GM12878 (cell line): Measurements from ENCODE around the gene UNC13D. TPM values are rescaled to one million over a fixed set of nuclear protein-coding genes. Genes with fewer than 3 reads are reported as not detected.

Experiments
- ATAC-seq: fragments of 200-7000 bp; cut with Tn5 transposase; 3 replicates; pipeline ENCODE4 v1.9.1; 2020; ENCODE audit warnings: mild to moderate bottlenecking, moderate library complexity
- Bru-seq: library from RNA; stranded (reverse); fragments of 400-500 nt; gene quantifications from one replicate; lab custom pipeline; 2021; lab: Mats Ljungman, UMichigan
- BruChase-seq, 2 experiments: library from RNA; stranded (reverse); fragments of 400-500 nt; gene quantifications; one replicate each; lab custom pipeline; 2021; lab: Mats Ljungman, UMichigan
- BruUV-seq: library from RNA; stranded (reverse); fragments of 400-500 nt; replicated peaks from 2 replicates; lab custom pipeline; 2021; lab: Mats Ljungman, UMichigan
- CTCF ChIA-PET: fragments of 300-600 bp; sonication (Branson Sonifier 250); formaldehyde crosslinking; extraction: SDS; loops from one replicate; lab custom pipeline; 2021; ENCODE audit warnings: inconsistent platforms; lab: Yijun Ruan, JAX
- POLR2A ChIA-PET: fragments of 350-600 bp; formaldehyde crosslinking; extraction: SDS; loops from one replicate; lab custom pipeline; 2021; ENCODE audit warnings: inconsistent platforms; lab: Charles Lee
- RAD21 ChIA-PET: fragments of 300-600 bp; sonication (Branson Sonifier 250); formaldehyde crosslinking; loops from one replicate; lab custom pipeline; 2023; ENCODE audit warnings: antibody characterized with exemption; ENCODE audit not compliant: unreplicated experiment; lab: Charles Lee
- SMC1A ChIA-PET: fragments of 300-600 bp; sonication (Branson Sonifier 250); formaldehyde crosslinking; loops from one replicate; lab custom pipeline; 2023; ENCODE audit not compliant: unreplicated experiment, uncharacterized antibody; lab: Charles Lee
- DNase-seq: peaks from one replicate; pipeline ENCODE4 v3.0.0-alpha.2; 2011; ENCODE audit warnings: low read depth, low spot score
- FAIRE-seq: peaks from 3 replicates; lab custom pipeline; 2011; peaks lifted over from hg19 to GRCh38; lab: Jason Lieb, UNC
- H2AFZ ChIP-seq: 2 replicates; pipeline ENCODE4 v1.6.0; 2011; ENCODE audit warnings: low read depth, low read length, control low read depth; ENCODE audit not compliant: control insufficient read depth
- H3K27ac ChIP-seq: 2 replicates; pipeline ENCODE4 v1.5.1; 2011; ENCODE audit warnings: control low read depth; ENCODE audit not compliant: control insufficient read depth, insufficient read depth
- H3K27me3 ChIP-seq, 2 experiments: replicated peaks in 1 of 2; 2 replicates each; pipeline versions ENCODE4 v1.6.0 to v1.6.1; 2011; ENCODE audit warnings: low read length in 1 of 2; ENCODE audit not compliant: control insufficient read depth in 2 of 2, insufficient read depth in 2 of 2
- H3K36me3 ChIP-seq, 2 experiments: 2 replicates each; pipeline ENCODE4 v1.5.1; 2011; ENCODE audit warnings: low read length in 1 of 2; ENCODE audit not compliant: control insufficient read depth in 2 of 2, insufficient read depth in 2 of 2
- H3K4me1 ChIP-seq: 2 replicates; pipeline ENCODE4 v1.6.1; 2011; ENCODE audit warnings: mild to moderate bottlenecking, low read length, moderate library complexity, mixed read lengths; ENCODE audit not compliant: control insufficient read depth, insufficient read depth
- H3K4me2 ChIP-seq: 2 replicates; pipeline ENCODE4 v1.6.0; 2011; ENCODE audit warnings: control low read depth; ENCODE audit not compliant: control insufficient read depth, insufficient read depth
- H3K4me3 ChIP-seq: fragments of 200-600 bp; sonication (generic); 2 replicates; pipeline ENCODE4 v1.5.1; 2016
- H3K79me2 ChIP-seq: 2 replicates; pipeline ENCODE4 v1.6.0; 2011; ENCODE audit warnings: low read length; ENCODE audit not compliant: control insufficient read depth, insufficient read depth
- H3K9ac ChIP-seq: 2 replicates; pipeline ENCODE4 v1.8.0; 2011; ENCODE audit warnings: low read length, control low read depth, mixed read lengths; ENCODE audit not compliant: control insufficient read depth, insufficient read depth
- H3K9me3 ChIP-seq: replicated peaks from 3 replicates; pipeline ENCODE4 v1.5.1; 2011; ENCODE audit warnings: mild to moderate bottlenecking, low read length; ENCODE audit not compliant: control insufficient read depth, insufficient read depth
- H4K20me1 ChIP-seq: 2 replicates; pipeline ENCODE4 v1.6.0; 2011; ENCODE audit not compliant: control insufficient read depth, insufficient read depth
- BHLHE40 ChIP-seq, 2 experiments: fragments of 450-650 bp in 1 of 2; IDR thresholded peaks; 2 replicates each; pipeline ENCODE4 v1.6.1; 2011 to 2017; ENCODE audit warnings: low read depth in 2 of 2, borderline replicate concordance in 1 of 2, improper control_type of control experiment in 1 of 2, low read length in 1 of 2, mild to moderate bottlenecking in 1 of 2
- BRCA1 ChIP-seq: IDR thresholded peaks from 2 replicates; pipeline ENCODE4 v1.6.1; 2011; ENCODE audit warnings: low read depth, low read length, improper control_type of control experiment
- GABPA ChIP-seq: IDR thresholded peaks from 2 replicates; pipeline ENCODE4 v1.6.1; 2014; ENCODE audit warnings: antibody characterized with exemption, low read depth, mild to moderate bottlenecking, inconsistent platforms
- GATAD2B ChIP-seq: fragments of 450-650 bp; conservative IDR thresholded peaks from 2 replicates; pipeline ENCODE4 v1.6.1; 2017; ENCODE audit warnings: low read depth, mild to moderate bottlenecking, moderate library complexity
- IRF4 ChIP-seq: IDR thresholded peaks from 2 replicates; pipeline ENCODE4 v1.6.1; 2011; ENCODE audit warnings: low read depth, low read length
- LARP7 ChIP-seq: fragments of 450-650 bp; IDR thresholded peaks from 2 replicates; pipeline ENCODE4 v1.6.1; 2017; ENCODE audit warnings: mild to moderate bottlenecking
- MEF2B ChIP-seq: fragments of 450-650 bp; IDR thresholded peaks from 2 replicates; pipeline ENCODE4 v1.6.1; 2018; ENCODE audit warnings: mild to moderate bottlenecking, moderate library complexity; ENCODE audit not compliant: partially characterized antibody, poor library complexity, severe bottlenecking
- RCOR1 ChIP-seq: conservative IDR thresholded peaks from 2 replicates; pipeline ENCODE4 v1.6.1; 2012; ENCODE audit warnings: low read depth, low read length, improper control_type of control experiment
- SREBF1 ChIP-seq: IDR thresholded peaks from 2 replicates; pipeline ENCODE4 v1.6.1; 2012; ENCODE audit warnings: mild to moderate bottlenecking, low read length
- STAT3 ChIP-seq: IDR thresholded peaks from 2 replicates; pipeline ENCODE4 v1.6.1; 2011; ENCODE audit warnings: low read depth, low read length, improper control_type of control experiment
- TCF3 ChIP-seq: IDR thresholded peaks from 2 replicates; pipeline ENCODE4 v1.6.1; 2012; ENCODE audit warnings: low read depth, mild to moderate bottlenecking, low read length, borderline replicate concordance; ENCODE audit not compliant: insufficient read depth
- WGBS: methylation state at CpG from one replicate; pipeline ENCODE4 v1.1.6; 2016; ENCODE audit warnings: low lambda C conversion rate; ENCODE audit not compliant: insufficient replicate concordance, insufficient coverage; ENCODE audit errors: missing lambda C conversion rate; 5-methylcytosine and 5-hydroxymethylcytosine counted together
- in situ Hi-C: fragments of 300-500 bp; cut with MboI; formaldehyde crosslinking; loops from 9 replicates; pipeline ENCODE4 v1.14.3; 2018; ENCODE audit warnings: mixed read lengths
- intact Hi-C: fragments of 100-400 bp; cut with micrococcal nuclease; formaldehyde crosslinking; loops from one replicate; pipeline ENCODE4 v1.14.2; 2022; ENCODE audit not compliant: unreplicated experiment
- long read RNA-seq, 2 experiments: library from polyadenylated mRNA; unstranded; transcript quantifications; one replicate each; pipeline ENCODE4 v2.0.0, GENCODE V29; 2019 to 2020
- polyA minus RNA-seq, 3 experiments: library from RNA; depleted of rRNA, polyadenylated mRNA; stranded (reverse); fragments of >200 nt; gene quantifications; 2 replicates each; pipeline ENCODE4 v1.2.3, GENCODE V29; 2011
- polyA plus RNA-seq, 11 experiments: library from polyadenylated mRNA; depleted of rRNA in 4 of 11; unstranded in 6 of 11; stranded (reverse) in 5 of 11; fragments of >200 nt; fragmentation: Nextera tagmentation in 4 of 11; fragmentation: Illumina TruSeq in 1 of 11; extraction: Ambion mirVana in 4 of 11; extraction: Trizol in 1 of 11; gene quantifications; 1 replicate in 1 of 11; 2 replicates in 10 of 11; pipeline versions ENCODE4 v1.2.1 to v1.2.3, GENCODE V29; 2011 to 2016; ENCODE audit warnings: inconsistent platforms in 2 of 11, missing spikeins in 2 of 11, low read depth in 1 of 11
- total RNA-seq, 4 experiments: library from RNA; depleted of rRNA in 3 of 4; stranded (reverse); fragments of >200 nt in 3 of 4; fragmentation: Illumina TruSeq in 1 of 4; extraction: Trizol in 1 of 4; gene quantifications; 2 replicates each; pipeline versions ENCODE4 v1.2.1 to v1.2.3, GENCODE V29; 2013 to 2021
- TF ChIP-seq, protein P1 (sequence below): fragments of 450-650 bp; IDR thresholded peaks from 2 replicates; pipeline ENCODE4 v1.6.1; 2018; ENCODE audit warnings: borderline replicate concordance, mild to moderate bottlenecking; ENCODE audit not compliant: partially characterized antibody

The UNC13D gene
- 128 and 142 TPM in 2 replicates for total RNA-seq (2013; cell fraction: nucleolus; rRNA removed)
- total RNA-seq (2014; rRNA removed) (37.9 and 45.2 TPM in 2 replicates), total RNA-seq (2014; rRNA removed; fragmentation: Illumina TruSeq; extraction: Trizol) (10.0 and 10.3 TPM in 2 replicates), total RNA-seq (2021) (58.6 and 63.9 TPM in 2 replicates), polyA plus RNA-seq (2011; rRNA removed) (9.2 and 15.5 TPM in 2 replicates), polyA plus RNA-seq (2014; fragmentation: Illumina TruSeq; extraction: Trizol) (4.0 and 14.4 TPM in 2 replicates), polyA plus RNA-seq (2014; fragmentation: Nextera tagmentation; extraction: Ambion mirVana) (1 to 10 TPM in 1 of 2 experiments, under 1 TPM in 1; 0.32 to 1.6 TPM), polyA plus RNA-seq (2014; rRNA removed) (37.1 and 46.0 TPM in 2 replicates), polyA plus RNA-seq (2016; fragmentation: Nextera tagmentation; extraction: Ambion mirVana) (10 to 100 TPM; 34.9 to 37.4 TPM), polyA minus RNA-seq (2011; rRNA and poly(A)+ RNA removed) (12.5 and 23.1 TPM in 2 replicates), Bru-seq, nascent RNA (percentile 69 among the genes with signal in this experiment), BruChase-seq, experiment 1, labeled RNA remaining after a 6-hour chase (percentile 81 among the genes with signal in this experiment), BruChase-seq, experiment 2, labeled RNA remaining after a 2-hour chase (percentile 70 among the genes with signal in this experiment)
- polyA plus RNA-seq (2011; ENCODE audit: low read depth): 46.6 TPM
- 11.1 and 15.5 TPM in 2 replicates for polyA plus RNA-seq (2011; cell fraction: cytosol; rRNA removed)
- polyA plus RNA-seq (2011; cell fraction: nucleus; rRNA removed): 157 and 179 TPM in 2 replicates
- polyA plus RNA-seq (2012): 42.6 and 46.6 TPM in 2 replicates
- 9.7 and 12.6 TPM in 2 replicates for polyA minus RNA-seq (2011; cell fraction: cytosol; rRNA and poly(A)+ RNA removed)
- 47.1 and 66.4 TPM in 2 replicates for polyA minus RNA-seq (2011; cell fraction: nucleus; rRNA and poly(A)+ RNA removed)
- long read RNA-seq, experiment 1, full-length matches to known transcripts: 6 of 15 reads
- long read RNA-seq, experiment 1, partial matches to known transcripts: 1 of 15 reads
- long read RNA-seq, experiment 1, other reads (novel, unspliced or antisense): 8 of 15 reads
- long read RNA-seq, experiment 2: 0 reads

DNA sequence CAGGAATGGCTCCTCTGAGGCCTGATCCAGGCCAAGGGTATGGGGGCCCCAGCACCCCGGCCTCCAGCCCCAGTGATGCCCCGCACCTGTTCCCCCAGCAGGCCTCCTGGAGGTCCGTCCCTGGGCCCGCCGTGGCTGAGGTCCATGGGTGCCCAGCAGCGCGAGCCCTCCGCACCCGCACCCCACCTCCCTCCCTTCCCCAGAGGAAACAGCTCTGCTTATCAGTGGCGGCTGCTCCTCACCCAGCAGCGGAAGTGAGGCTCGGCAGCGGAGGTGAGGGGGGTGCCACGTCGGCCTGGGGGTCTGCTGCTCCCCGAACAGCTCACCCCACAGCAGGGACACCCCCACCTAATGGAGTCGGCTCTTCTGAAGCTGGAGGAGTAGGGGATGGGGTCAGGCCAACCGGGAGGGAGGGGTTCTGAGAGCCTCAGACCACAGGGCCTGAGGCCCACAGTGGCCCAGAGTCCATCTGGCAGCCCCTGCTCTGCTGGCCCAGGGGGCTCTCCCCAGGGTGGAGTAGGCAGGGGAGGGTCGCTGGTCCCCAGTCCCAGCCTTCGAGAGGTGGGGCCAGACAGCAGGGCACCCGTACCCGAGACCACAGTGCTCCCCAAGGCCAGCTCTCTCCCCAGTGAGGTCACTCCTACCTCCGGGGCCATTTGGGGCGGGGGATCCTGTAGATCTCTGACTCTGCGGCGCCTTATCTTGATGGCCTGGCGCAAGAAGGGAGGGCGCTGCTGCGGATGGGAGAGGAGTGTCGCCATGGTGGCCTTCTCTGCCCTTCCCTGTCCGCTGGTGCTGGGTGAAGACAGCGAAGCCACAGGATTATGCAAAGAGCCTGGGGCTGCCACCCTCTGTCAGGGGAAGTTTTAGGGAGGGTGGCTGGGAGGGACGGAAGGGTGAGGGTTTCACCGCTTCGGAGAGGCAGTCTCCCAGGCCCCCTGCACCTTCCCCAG, at the start of gene UNC13D:
TSS of gene UNC13D (minus strand) at position 828 of the 953 bp plus-strand sequence. CDS start at position 761, 67 bp downstream.
- H2AFZ ChIP-seq: peak within 1 kb of the TSS; percentile 84
- H4K20me1 ChIP-seq: no peaks in the 10 kb centered on the region
- H3K9ac ChIP-seq: peak within 1 kb of the TSS; percentile 98
- ChIA-PET POLR2A (interaction anchor here (0.5 to 4.5 kb wide), 14 partner anchors 8 to 180 kb away, joined by 3 to 42 read pairs (median 8); partner anchors contain the start of genes GALK1, UNK and WBP2), CTCF (interaction anchor here (0.7 to 8.7 kb wide), 12 partner anchors 14 to 123 kb away, joined by 3 to 117 read pairs (median 5); partner anchors contain the start of genes GALK1, TRIM65 and WBP2), SMC1A (interaction anchor here (0.7 to 3.2 kb wide), 8 partner anchors 11 to 90 kb away, joined by 3 to 14 read pairs (median 5); partner anchors contain the start of genes UNK and WBP2), RAD21 (interaction anchor here (0.9 to 3.6 kb wide), 11 partner anchors 11 to 90 kb away, joined by 3 to 21 read pairs (median 5); partner anchors contain the start of genes GALK1, TRIM65 and WBP2)
- in situ Hi-C loops (no loop called here), intact Hi-C loops (no loop called here)
- peak within 1 kb of the TSS; percentile 93 for H3K4me2 ChIP-seq
- ATAC-seq (peak; percentile 62), DNase-seq (no peak), FAIRE-seq (peak; percentile 52)
- TSS peak; percentile 81 for BruUV-seq
- H3K79me2 ChIP-seq: peaks cover 18% of the 10 kb centered on the region
- H3K36me3 ChIP-seq: peaks cover 0 to 7% of the 10 kb centered on the region in 2 experiments; a peak in 3 of 4 replicates
- no peaks in the 10 kb centered on the region for H3K9me3 ChIP-seq
- H3K4me1 ChIP-seq: peaks cover 14% of the 10 kb centered on the region
- H3K4me3 ChIP-seq: peak within 1 kb of the TSS; percentile 77
- no peaks in the 10 kb centered on the region for H3K27me3 ChIP-seq
- peak within 1 kb of the TSS; percentile 93 for H3K27ac ChIP-seq
- 3% methylated on average over 31 of the region's 35 CpGs for WGBS
- TF ChIP-seq LARP7: peak; percentile 42; the same call in 1 of the 2 replicates
- peak; percentile 80; the same call in 1 of the 2 replicates for TF ChIP-seq GATAD2B
- TF ChIP-seq BHLHE40 (IDR thresholded peaks at IDR 0.05; ENCODE audit: borderline replicate concordance in 1 of 2, low read depth in 2 of 2, low read length in 1 of 2): peak in 1 of 2 experiments; percentile 6; a peak in 1 of 4 replicates
- TF ChIP-seq IRF4: no peak
- no peak for TF ChIP-seq STAT3
- TF ChIP-seq, protein P1, sequence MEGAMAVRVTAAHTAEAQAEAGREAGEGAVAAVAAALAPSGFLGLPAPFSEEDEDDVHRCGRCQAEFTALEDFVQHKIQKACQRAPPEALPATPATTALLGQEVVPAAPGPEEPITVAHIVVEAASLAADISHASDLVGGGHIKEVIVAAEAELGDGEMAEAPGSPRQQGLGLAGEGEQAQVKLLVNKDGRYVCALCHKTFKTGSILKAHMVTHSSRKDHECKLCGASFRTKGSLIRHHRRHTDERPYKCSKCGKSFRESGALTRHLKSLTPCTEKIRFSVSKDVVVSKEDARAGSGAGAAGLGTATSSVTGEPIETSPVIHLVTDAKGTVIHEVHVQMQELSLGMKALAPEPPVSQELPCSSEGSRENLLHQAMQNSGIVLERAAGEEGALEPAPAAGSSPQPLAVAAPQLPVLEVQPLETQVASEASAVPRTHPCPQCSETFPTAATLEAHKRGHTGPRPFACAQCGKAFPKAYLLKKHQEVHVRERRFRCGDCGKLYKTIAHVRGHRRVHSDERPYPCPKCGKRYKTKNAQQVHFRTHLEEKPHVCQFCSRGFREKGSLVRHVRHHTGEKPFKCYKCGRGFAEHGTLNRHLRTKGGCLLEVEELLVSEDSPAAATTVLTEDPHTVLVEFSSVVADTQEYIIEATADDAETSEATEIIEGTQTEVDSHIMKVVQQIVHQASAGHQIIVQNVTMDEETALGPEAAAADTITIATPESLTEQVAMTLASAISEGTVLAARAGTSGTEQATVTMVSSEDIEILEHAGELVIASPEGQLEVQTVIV: no peak
- TF ChIP-seq TCF3: no peak
- TF ChIP-seq BRCA1: no peak
- 0 out of 2 replicates have a peak, but pooled peaks have one; percentile 19 for TF ChIP-seq RCOR1
- no peak for TF ChIP-seq GABPA
- TF ChIP-seq SREBF1: no peak
- no peak for TF ChIP-seq MEF2B
